Large intestine (tissue), 3 donors: ENCODE measurements around the gene KIRREL3. TPM values are rescaled to one million over a fixed set of nuclear protein-coding genes. Genes with fewer than 3 reads are reported as not detected.

Experiments
- DNase-seq, 2 donors: peaks; one replicate each; pipeline versions ENCODE4 v3.0.0 to v3.0.0-alpha.2; 2013
- H3K27ac ChIP-seq: one replicate; pipeline ENCODE4 v1.5.1; 2013; ENCODE audit warnings: low read length
- H3K27me3 ChIP-seq: 2 replicates; pipeline ENCODE4 v1.6.1; 2013; ENCODE audit warnings: low read length; ENCODE audit not compliant: control insufficient read depth, insufficient read depth
- H3K36me3 ChIP-seq: 2 replicates; pipeline ENCODE4 v1.6.1; 2013; ENCODE audit warnings: low read length; ENCODE audit not compliant: control insufficient read depth, insufficient read depth
- H3K4me1 ChIP-seq: one replicate; pipeline ENCODE4 v1.6.1; 2013; ENCODE audit warnings: low read length; ENCODE audit not compliant: control insufficient read depth, insufficient read depth
- H3K4me3 ChIP-seq: one replicate; pipeline ENCODE4 v1.5.1; 2013; ENCODE audit warnings: low read length
- H3K9me3 ChIP-seq: one replicate; pipeline ENCODE4 v1.6.1; 2013; ENCODE audit warnings: mild to moderate bottlenecking, low read depth, low read length, moderate library complexity; ENCODE audit not compliant: control insufficient read depth
- WGBS: methylation state at CpG from one replicate; pipeline ENCODE4 v1.1.5; 2013; ENCODE audit warnings: low lambda C conversion rate; ENCODE audit not compliant: insufficient coverage; 5-methylcytosine and 5-hydroxymethylcytosine counted together
- polyA plus RNA-seq: library from polyadenylated mRNA; unstranded; fragments of 120-200 nt; gene quantifications from one replicate; pipeline ENCODE4 v1.2.1, GENCODE V29; 2013

KIRREL3 gene
- polyA plus RNA-seq, 1 donor, result 0.96 TPM

- Histone ChIP-seq H3K36me3 (no peaks in the 10 kb centered on the region), H3K27ac (no peak overlapping the region), H3K27me3 (peaks cover 3% of the 10 kb centered on the region), H3K9me3 (no peaks in the 10 kb centered on the region), H3K4me1 (no peaks in the 10 kb centered on the region), H3K4me3 (no peak overlapping the region)
- no CpG with 5 or more reads among the region's 1 CpG for WGBS
- DNase-seq, result no peak
These were observed 183.5 kb downstream of the KIRREL3 start for GRCh38 chr11:126817096-126817495.

- H3K9me3 ChIP-seq, result no peaks in the 10 kb centered on the region
- no peak for DNase-seq
- H3K36me3 ChIP-seq, result no peaks in the 10 kb centered on the region
- H3K4me1 ChIP-seq, result no peaks in the 10 kb centered on the region
- WGBS, result 60% methylated on average over 1 of the region's 6 CpGs
- no peak overlapping the region for H3K4me3 ChIP-seq
- H3K27me3 ChIP-seq, result peaks cover 3% of the 10 kb centered on the region
- no peak overlapping the region for H3K27ac ChIP-seq
These were observed 183.9 kb downstream of the KIRREL3 start for GRCh38 chr11:126816645-126817044.

- no peaks in the 10 kb centered on the region for H3K4me1 ChIP-seq
- no CpG with 5 or more reads among the region's 4 CpGs for WGBS
- no peak overlapping the region for H3K27ac ChIP-seq
- H3K9me3 ChIP-seq, result no peaks in the 10 kb centered on the region
- no peak overlapping the region for H3K4me3 ChIP-seq
- no peak for DNase-seq
- peaks cover 3% of the 10 kb centered on the region for H3K27me3 ChIP-seq
- H3K36me3 ChIP-seq, result no peaks in the 10 kb centered on the region
These were observed 185.5 kb downstream of the KIRREL3 start for GRCh38 chr11:126815111-126815510.

GRCh38 chr11:126810776-126811175, 189.8 kb downstream of the KIRREL3 start:
- Histone ChIP-seq H3K9me3 (no peaks in the 10 kb centered on the region), H3K4me3 (no peak overlapping the region), H3K4me1 (no peaks in the 10 kb centered on the region), H3K27ac (no peak overlapping the region), H3K27me3 (no peaks in the 10 kb centered on the region), H3K36me3 (no peaks in the 10 kb centered on the region)
- DNase-seq, result no peak
- WGBS, result no CpG with 5 or more reads among the region's 7 CpGs

DNA sequence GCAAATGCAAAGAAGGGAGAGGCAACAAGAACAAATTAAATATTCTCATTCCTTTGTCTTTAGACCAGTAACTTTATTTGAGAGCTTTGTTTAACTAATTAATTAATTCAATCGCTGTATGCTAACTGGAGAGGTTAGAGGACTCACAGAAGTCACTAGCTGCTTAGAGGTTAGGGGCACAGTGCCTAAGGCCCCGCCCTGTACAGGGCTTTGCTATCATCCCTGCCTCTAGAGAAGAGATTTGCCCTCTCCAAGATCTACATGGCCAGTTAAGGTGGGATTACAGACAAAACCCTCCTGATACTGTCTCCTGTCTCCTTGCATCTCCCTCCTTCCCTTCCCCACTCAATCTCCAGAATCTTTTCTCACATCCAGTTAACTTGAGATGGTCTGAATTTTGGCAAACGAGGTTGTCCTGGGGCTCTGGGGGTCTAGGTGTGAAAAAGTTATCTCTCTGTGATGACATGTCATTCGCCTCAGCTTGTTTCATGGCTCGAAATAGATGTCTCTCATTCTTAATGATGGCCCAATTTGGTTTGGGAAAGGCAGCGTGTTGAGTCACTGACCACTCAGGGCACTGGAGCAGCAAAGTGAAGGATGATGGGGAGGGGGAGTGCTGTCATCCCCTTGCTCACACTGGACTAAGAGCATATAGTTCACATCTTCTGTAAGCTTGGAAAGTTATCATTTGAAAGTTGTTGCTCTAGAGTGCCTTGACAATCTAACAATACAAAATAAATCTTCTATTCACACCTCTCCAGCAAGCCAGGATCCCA, 190.9 kb downstream of the KIRREL3 start:
- no peak for DNase-seq
- H3K4me1 ChIP-seq, result no peaks in the 10 kb centered on the region
- no peaks in the 10 kb centered on the region for H3K27me3 ChIP-seq
- no CpG with 5 or more reads among the region's 6 CpGs for WGBS
- H3K27ac ChIP-seq, result no peak overlapping the region
- no peaks in the 10 kb centered on the region for H3K36me3 ChIP-seq
- H3K4me3 ChIP-seq, result no peak overlapping the region
- H3K9me3 ChIP-seq, result no peaks in the 10 kb centered on the region

GRCh38 chr11:126808836-126809235, 191.7 kb downstream of the KIRREL3 start:
- no peaks in the 10 kb centered on the region for H3K9me3 ChIP-seq
- DNase-seq, result no peak
- H3K4me1 ChIP-seq, result no peaks in the 10 kb centered on the region
- H3K27me3 ChIP-seq, result no peaks in the 10 kb centered on the region
- no peak overlapping the region for H3K4me3 ChIP-seq
- H3K27ac ChIP-seq, result no peak overlapping the region
- H3K36me3 ChIP-seq, result no peaks in the 10 kb centered on the region
- WGBS, result 29% methylated on average over 1 of the region's 2 CpGs

DNA sequence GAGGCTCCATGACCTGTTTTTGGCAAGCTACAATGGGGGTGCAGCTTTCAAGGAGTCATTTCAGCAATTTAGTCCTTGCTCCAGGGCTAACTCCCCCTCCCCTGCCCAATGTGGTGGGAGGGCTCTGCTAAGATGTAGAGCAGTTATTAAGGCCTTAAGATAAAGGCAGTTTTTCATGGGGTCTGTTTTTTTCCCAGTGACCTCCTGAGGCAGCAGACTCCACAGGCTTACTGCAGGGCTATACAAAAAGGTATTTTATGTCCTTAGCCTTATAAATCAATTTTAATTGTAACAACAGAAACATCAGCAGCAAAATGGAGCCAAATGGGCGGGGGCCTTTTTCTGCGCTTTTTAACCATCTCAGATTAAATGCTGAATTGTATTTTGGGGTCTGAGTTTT, 192.3 kb downstream of the KIRREL3 start:
- no peak overlapping the region for H3K4me3 ChIP-seq
- H3K36me3 ChIP-seq, result no peaks in the 10 kb centered on the region
- no peak overlapping the region for H3K27ac ChIP-seq
- no peak for DNase-seq
- no peaks in the 10 kb centered on the region for H3K9me3 ChIP-seq
- WGBS, result no CpG with 5 or more reads among the region's 2 CpGs
- H3K4me1 ChIP-seq, result no peaks in the 10 kb centered on the region
- no peaks in the 10 kb centered on the region for H3K27me3 ChIP-seq

GRCh38 chr11:126805870-126806269, 194.7 kb downstream of the KIRREL3 start:
- DNase-seq, result no peak
- WGBS, result no CpG with 5 or more reads among the region's 3 CpGs
- Histone ChIP-seq H3K27me3 (no peaks in the 10 kb centered on the region), H3K4me3 (no peak overlapping the region), H3K36me3 (no peaks in the 10 kb centered on the region), H3K27ac (no peak overlapping the region), H3K4me1 (no peaks in the 10 kb centered on the region), H3K9me3 (no peaks in the 10 kb centered on the region)

- no peaks in the 10 kb centered on the region for H3K9me3 ChIP-seq
- WGBS, result 80% methylated on average over 1 of the region's 2 CpGs
These were observed 196.2 kb downstream of the KIRREL3 start for GRCh38 chr11:126804363-126804762.

DNA sequence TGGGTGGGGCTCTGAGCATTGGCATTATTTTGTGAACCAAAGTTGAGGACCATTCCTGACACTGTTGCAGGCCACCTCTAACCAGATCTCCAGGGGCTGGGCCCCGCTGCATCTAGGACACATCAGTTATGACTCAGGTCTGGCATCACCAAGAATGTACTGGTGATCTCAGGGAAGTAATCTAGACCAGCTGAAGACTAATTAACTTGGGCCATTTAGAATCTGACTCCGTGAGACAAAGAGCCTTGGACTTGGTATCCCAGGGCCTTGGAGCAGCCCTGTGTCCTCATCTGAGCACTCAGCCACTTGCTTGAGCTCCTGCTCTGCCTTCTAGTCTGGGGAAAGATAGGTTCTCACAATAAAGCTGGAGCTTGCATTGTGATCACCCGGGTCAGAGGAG, 200.6 kb downstream of the KIRREL3 start:
- no CpG with 5 or more reads among the region's 3 CpGs for WGBS
- no peaks in the 10 kb centered on the region for H3K4me1 ChIP-seq

More at GRCh38 chr11:126804363-126804762, 196.2 kb downstream of the KIRREL3 start:
- no peak for DNase-seq
- Histone ChIP-seq H3K4me1 (no peaks in the 10 kb centered on the region), H3K4me3 (no peak overlapping the region), H3K27me3 (no peaks in the 10 kb centered on the region), H3K36me3 (no peaks in the 10 kb centered on the region), H3K27ac (no peak overlapping the region)

More for the DNA sequence above, 200.6 kb downstream of the KIRREL3 start:
- Histone ChIP-seq H3K4me3 (no peak overlapping the region), H3K27me3 (peaks cover 2% of the 10 kb centered on the region), H3K36me3 (no peaks in the 10 kb centered on the region), H3K27ac (no peak overlapping the region), H3K9me3 (no peaks in the 10 kb centered on the region)
- no peak for DNase-seq
